Limb (tissue), 2 donors: ENCODE measurements around the gene SPAM1.
"Not testable (repeated sequence)": the region's sequence is repeated elsewhere in the genome, so short reads cannot be mapped to it uniquely, and the experiment has no call there.

Source experiments
- DNase-seq, 2 donors: peaks; one replicate each; pipeline ENCODE4 v3.0.0-alpha.2; 2016; ENCODE audit errors: extremely low spot score in 2 of 2

The SPAM1 gene

GRCh38 chr7:123958186-123958703, 33.2 kb downstream of the SPAM1 start:
- no peak for DNase-seq

- no peak for DNase-seq
These were observed 36.7 kb downstream of the SPAM1 start for GRCh38 chr7:123961771-123962170.

- DNase-seq, result no peak
These were observed 41.9 kb downstream of the SPAM1 start for GRCh38 chr7:123966936-123967335.

GRCh38 chr7:123972045-123972444, 47.0 kb downstream of the SPAM1 start:
- DNase-seq, result no peak

- DNase-seq, result no peak
These were observed 47.8 kb downstream of the SPAM1 start for GRCh38 chr7:123972831-123973230.

- DNase-seq, result no peak
These were observed 49.4 kb downstream of the SPAM1 start for GRCh38 chr7:123974326-123974908.

- no peak for DNase-seq
These were observed 50.0 kb downstream of the SPAM1 start for GRCh38 chr7:123975084-123975483.

- DNase-seq, result no peak
These were observed 52.0 kb downstream of the SPAM1 start for GRCh38 chr7:123977081-123977480.

GRCh38 chr7:123979876-123980275, 54.8 kb downstream of the SPAM1 start:
- no peak for DNase-seq

GRCh38 chr7:123987445-123987844, 62.4 kb downstream of the SPAM1 start:
- DNase-seq, result no peak

GRCh38 chr7:123992913-123993518, 68.0 kb downstream of the SPAM1 start:
- no peak for DNase-seq

- DNase-seq, result no peak
These were observed 69.0 kb downstream of the SPAM1 start for GRCh38 chr7:123993996-123994395.

GRCh38 chr7:123994449-123994848, 69.4 kb downstream of the SPAM1 start:
- no peak for DNase-seq

- DNase-seq, result no peak
These were observed 70.7 kb downstream of the SPAM1 start for GRCh38 chr7:123995617-123996326.

- no peak for DNase-seq
These were observed 71.2 kb downstream of the SPAM1 start for GRCh38 chr7:123996327-123996625.

GRCh38 chr7:123998921-123999320, 73.9 kb downstream of the SPAM1 start:
- DNase-seq, result no peak

- DNase-seq, result no peak
These were observed 74.7 kb downstream of the SPAM1 start for GRCh38 chr7:123999703-124000102.

- DNase-seq, result not testable (repeated sequence)
These were observed 83.3 kb downstream of the SPAM1 start for GRCh38 chr7:124008296-124008695.

- DNase-seq, result no peak
These were observed 84.3 kb downstream of the SPAM1 start for GRCh38 chr7:124009321-124009720.
